Esophagus muscularis mucosa (tissue), 4 donors: ENCODE data around the gene LMOD2. TPM values are rescaled to one million over a fixed set of nuclear protein-coding genes. Genes with fewer than 3 reads are reported as not detected.

Experiments
- DNase-seq: peaks from one replicate; pipeline ENCODE4 v3.0.0-alpha.2; 2017; ENCODE audit errors: extremely low spot score
- H3K27ac ChIP-seq, 4 donors: fragments of 200-600 bp; sonication (generic); replicated peaks in 1 of 4; 1 replicate in 3 of 4; 2 replicates in 1 of 4; pipeline ENCODE4 v1.5.1; 2016 to 2019; ENCODE audit warnings: mild to moderate bottlenecking in 1 of 4
- H3K27me3 ChIP-seq, 4 donors: fragments of 200-600 bp; sonication (generic); one replicate each; pipeline versions ENCODE4 v1.5.1 to v1.6.0; 2016 to 2019
- H3K36me3 ChIP-seq, 4 donors: fragments of 200-600 bp; sonication (generic); one replicate each; pipeline ENCODE4 v1.5.1; 2016 to 2019
- H3K4me1 ChIP-seq, 4 donors: fragments of 200-600 bp; sonication (generic); one replicate each; pipeline ENCODE4 v1.5.1; 2016 to 2019
- H3K4me3 ChIP-seq, 4 donors: fragments of 200-600 bp; sonication (generic); 1 replicate in 2 of 4; 2 replicates in 2 of 4; pipeline ENCODE4 v1.5.1; 2016 to 2019; ENCODE audit warnings: mild to moderate bottlenecking in 4 of 4, moderate library complexity in 1 of 4
- H3K9me3 ChIP-seq, 4 donors: fragments of 200-600 bp; sonication (generic); 1 replicate in 3 of 4; 2 replicates in 1 of 4; pipeline ENCODE4 v1.5.1; 2016 to 2019
- CTCF ChIP-seq, 3 experiments: fragments of 200-600 bp in 2 of 3; fragments of 450-650 bp in 1 of 3; sonication (generic) in 2 of 3; IDR thresholded peaks; one replicate each; pipeline ENCODE4 v1.5.1; 2017 to 2019; ENCODE audit warnings: antibody characterized with exemption in 3 of 3, mild to moderate bottlenecking in 2 of 3, moderate library complexity in 1 of 3
- EP300 ChIP-seq: sonication (generic); formaldehyde crosslinking; IDR thresholded peaks from one replicate; pipeline ENCODE4 v1.6.1; 2017; ENCODE audit warnings: antibody characterized with exemption
- POLR2A ChIP-seq: fragments of 450-650 bp; IDR thresholded peaks from one replicate; pipeline ENCODE4 v1.6.1; 2017; ENCODE audit warnings: antibody characterized with exemption, moderate library complexity, mild to moderate bottlenecking, low read depth
- POLR2AphosphoS5 ChIP-seq, 2 donors: sonication (generic); formaldehyde crosslinking; IDR thresholded peaks; one replicate each; pipeline ENCODE4 v1.6.1; 2017; ENCODE audit warnings: antibody characterized with exemption in 2 of 2
- WGBS: methylation state at CpG from one replicate; pipeline ENCODE4 v1.1.5; 2018; 5-methylcytosine and 5-hydroxymethylcytosine counted together
- intact Hi-C: fragments of 100-400 bp; cut with DNase I; formaldehyde crosslinking; loops from one replicate; pipeline ENCODE4 v1.15.1; 2023
- total RNA-seq, 4 donors: library from RNA; depleted of rRNA; stranded (reverse); fragments of >200 nt; gene quantifications; one replicate each; pipeline versions ENCODE4 v1.1.0 to v1.2.1, GENCODE V29; 2016

Gene LMOD2
- total RNA-seq, 4 donors from 2014 or later = not detected

GRCh38 chr7:123639631-123640030 lies 16.0 kb upstream of the LMOD2 start:
- no peaks in the 10 kb centered on the region for H3K36me3 ChIP-seq
- intact Hi-C loops = loop anchor here (10.0 kb wide), 1 partner anchor 225 kb away; no protein-coding TSS in a partner anchor

GRCh38 chr7:123640583-123640982 lies 15.1 kb upstream of the LMOD2 start:
- no peak for TF ChIP-seq EP300
- no peak for TF ChIP-seq POLR2A
- TF ChIP-seq CTCF (IDR thresholded peaks at IDR 0.05) = no peak
- TF ChIP-seq POLR2AphosphoS5 (IDR thresholded peaks at IDR 0.05) = no peak
- DNase-seq = no peak
- Histone ChIP-seq H3K4me1 (peaks cover 7 to 14% (median 13%) of the 10 kb centered on the region in 4 donors), H3K27me3 (no peaks in the 10 kb centered on the region), H3K4me3 (no peak overlapping the region), H3K9me3 (no peaks in the 10 kb centered on the region), H3K27ac (no peak overlapping the region), H3K36me3 (no peaks in the 10 kb centered on the region)
- intact Hi-C loops = no loop called here

More at GRCh38 chr7:123639631-123640030, 16.0 kb upstream of the LMOD2 start:
- DNase-seq = no peak
- WGBS = 89% methylated on average over 2 of the region's 2 CpGs
- TF ChIP-seq POLR2AphosphoS5 (IDR thresholded peaks at IDR 0.05) (no peak), POLR2A (no peak), CTCF (IDR thresholded peaks at IDR 0.05) (no peak), EP300 (no peak)
- H3K4me1 ChIP-seq = peaks cover 7 to 14% (median 12%) of the 10 kb centered on the region in 4 donors
- H3K27me3 ChIP-seq = no peaks in the 10 kb centered on the region
- H3K4me3 ChIP-seq = no peak overlapping the region
- no peak overlapping the region for H3K27ac ChIP-seq
- H3K9me3 ChIP-seq = no peaks in the 10 kb centered on the region

GRCh38 chr7:123641901-123642300 lies 13.8 kb upstream of the LMOD2 start:
- Histone ChIP-seq H3K36me3 (no peaks in the 10 kb centered on the region), H3K27ac (no peak overlapping the region), H3K9me3 (no peaks in the 10 kb centered on the region), H3K4me3 (no peak overlapping the region), H3K4me1 (peaks cover 7 to 14% (median 13%) of the 10 kb centered on the region in 4 donors), H3K27me3 (no peaks in the 10 kb centered on the region)
- no peak for DNase-seq
- 88% methylated on average over 5 of the region's 5 CpGs for WGBS
- no peak for TF ChIP-seq CTCF (IDR thresholded peaks at IDR 0.05)
- no peak for TF ChIP-seq POLR2AphosphoS5 (IDR thresholded peaks at IDR 0.05)
- intact Hi-C loops = no loop called here

- H3K27ac ChIP-seq = peak overlapping the region in 1 of 4 donors; percentile 31
- H3K4me3 ChIP-seq = peak overlapping the region in 3 of 4 donors; percentile 12 to 35 (median 25)
- peaks cover 7 to 14% (median 13%) of the 10 kb centered on the region in 4 donors for H3K4me1 ChIP-seq
- 35% methylated on average over 6 of the region's 6 CpGs for WGBS
- H3K9me3 ChIP-seq = no peaks in the 10 kb centered on the region
- intact Hi-C loops = no loop called here
- no peaks in the 10 kb centered on the region for H3K27me3 ChIP-seq
- no peak for DNase-seq
- H3K36me3 ChIP-seq = no peaks in the 10 kb centered on the region
- TF ChIP-seq EP300 (no peak), POLR2AphosphoS5 (IDR thresholded peaks at IDR 0.05) (no peak), POLR2A (no peak), CTCF (IDR thresholded peaks at IDR 0.05) (no peak)
Observed at GRCh38 chr7:123643495-123644441, 11.9 kb upstream of the LMOD2 start.
